H9 (cell line): ENCODE results near the gene CAVIN2. TPM values are rescaled to one million over a fixed set of nuclear protein-coding genes. Genes with fewer than 3 reads are reported as not detected.

Experiments
- DNase-seq: peaks from one replicate; pipeline ENCODE4 v3.0.0-alpha.2; 2017
- H2AFZ ChIP-seq: one replicate; pipeline ENCODE4 v1.6.1; 2013; ENCODE audit warnings: mild to moderate bottlenecking, low read length, control low read depth, moderate library complexity
- H2AK5ac ChIP-seq: 2 replicates; pipeline ENCODE4 v1.6.1; 2013; ENCODE audit warnings: low read length, control low read depth, mixed read lengths; ENCODE audit not compliant: insufficient read length
- H2BK120ac ChIP-seq: one replicate; pipeline ENCODE4 v1.6.1; 2013; ENCODE audit warnings: low read depth, mild to moderate bottlenecking, low read length, control low read depth, inconsistent platforms; ENCODE audit not compliant: poor library complexity, severe bottlenecking
- H2BK12ac ChIP-seq: 2 replicates; pipeline ENCODE4 v1.6.1; 2013; ENCODE audit warnings: low read length, control low read depth, mixed read lengths, low read depth; ENCODE audit not compliant: insufficient read length
- H2BK15ac ChIP-seq: 2 replicates; pipeline ENCODE4 v1.6.1; 2013; ENCODE audit warnings: low read depth, low read length, control low read depth
- H2BK20ac ChIP-seq: one replicate; pipeline ENCODE4 v1.6.1; 2013; ENCODE audit warnings: low read depth, mild to moderate bottlenecking, low read length, control low read depth, inconsistent platforms; ENCODE audit not compliant: poor library complexity, severe bottlenecking
- H2BK5ac ChIP-seq: 2 replicates; pipeline ENCODE4 v1.6.1; 2013; ENCODE audit warnings: low read length, control low read depth, mixed read lengths; ENCODE audit not compliant: insufficient read length
- H3K14ac ChIP-seq: 2 replicates; pipeline ENCODE4 v1.6.1; 2013; ENCODE audit warnings: low read length, control low read depth; ENCODE audit not compliant: insufficient read depth
- H3K18ac ChIP-seq: 2 replicates; pipeline ENCODE4 v1.6.1; 2013; ENCODE audit warnings: low read depth, mild to moderate bottlenecking, mixed read lengths, low read length, control low read depth; ENCODE audit not compliant: insufficient read length
- H3K23ac ChIP-seq: 2 replicates; pipeline ENCODE4 v1.6.1; 2013; ENCODE audit warnings: low read length, control low read depth, mixed read lengths, low read depth; ENCODE audit not compliant: insufficient read length
- H3K23me2 ChIP-seq: 2 replicates; pipeline ENCODE4 v1.6.1; 2013; ENCODE audit warnings: low read depth, mild to moderate bottlenecking, mixed read lengths, low read length, control low read depth; ENCODE audit not compliant: insufficient read length, poor library complexity, severe bottlenecking
- H3K27ac ChIP-seq: 2 replicates; pipeline ENCODE4 v1.5.1; 2013; ENCODE audit warnings: low read length, control low read depth, mixed read lengths, low read depth; ENCODE audit not compliant: insufficient read length
- H3K27me3 ChIP-seq: 2 replicates; pipeline ENCODE4 v1.6.1; 2013; ENCODE audit warnings: low read length, control low read depth, inconsistent platforms; ENCODE audit not compliant: insufficient read depth
- H3K4ac ChIP-seq: 2 replicates; pipeline ENCODE4 v1.6.1; 2013; ENCODE audit warnings: low read depth, mild to moderate bottlenecking, control low read depth, inconsistent platforms, low read length, moderate library complexity
- H3K4me1 ChIP-seq: 2 replicates; pipeline ENCODE4 v1.6.1; 2013; ENCODE audit warnings: low read length, control low read depth, inconsistent platforms; ENCODE audit not compliant: insufficient read depth
- H3K4me2 ChIP-seq: 2 replicates; pipeline ENCODE4 v1.6.1; 2013; ENCODE audit warnings: low read length, control low read depth, mixed read lengths; ENCODE audit not compliant: insufficient read length, insufficient read depth
- H3K56ac ChIP-seq: 2 replicates; pipeline ENCODE4 v1.6.1; 2013; ENCODE audit warnings: low read depth, mild to moderate bottlenecking, mixed read lengths, low read length, control low read depth; ENCODE audit not compliant: insufficient read length
- H3K79me1 ChIP-seq: 2 replicates; pipeline ENCODE4 v1.6.1; 2013; ENCODE audit warnings: low read depth, mild to moderate bottlenecking, moderate library complexity, low read length, control low read depth, inconsistent platforms; ENCODE audit not compliant: insufficient read depth, poor library complexity, severe bottlenecking
- H3K79me2 ChIP-seq: 2 replicates; pipeline ENCODE4 v1.6.1; 2013; ENCODE audit warnings: low read length, control low read depth, inconsistent platforms; ENCODE audit not compliant: insufficient read depth
- H3K9ac ChIP-seq: 2 replicates; pipeline ENCODE4 v1.6.1; 2013; ENCODE audit warnings: low read length, control low read depth, mixed read lengths; ENCODE audit not compliant: insufficient read length; ENCODE audit errors: extremely low read depth
- H3K9me3 ChIP-seq: one replicate; pipeline ENCODE4 v1.6.1; 2013; ENCODE audit warnings: low read depth, low read length, inconsistent platforms; ENCODE audit not compliant: control insufficient read depth
- H3T11ph ChIP-seq: one replicate; pipeline ENCODE4 v1.6.1; 2013; ENCODE audit warnings: mild to moderate bottlenecking, low read length, control low read depth, inconsistent platforms
- H4K20me1 ChIP-seq: one replicate; pipeline ENCODE4 v1.6.1; 2013; ENCODE audit not compliant: control insufficient read depth, insufficient read length, insufficient read depth
- H4K5ac ChIP-seq: 2 replicates; pipeline ENCODE4 v1.6.1; 2013; ENCODE audit warnings: low read depth, mild to moderate bottlenecking, mixed read lengths, low read length, control low read depth; ENCODE audit not compliant: insufficient read length
- H4K8ac ChIP-seq: replicated peaks from 2 replicates; pipeline ENCODE4 v1.6.1; 2013; ENCODE audit warnings: low read length, control low read depth, mixed read lengths, low read depth; ENCODE audit not compliant: insufficient read length
- H4K91ac ChIP-seq: 2 replicates; pipeline ENCODE4 v1.6.1; 2013; ENCODE audit warnings: low read depth, mild to moderate bottlenecking, moderate library complexity, mixed read lengths, low read length, control low read depth; ENCODE audit not compliant: insufficient read length
- H3K27ac Mint-ChIP-seq, 3 experiments: 2 replicates in 2 of 3; 3 replicates in 1 of 3; pipeline ENCODE4 v1.8.0; 2020 to 2021; ENCODE audit warnings: mixed read lengths in 3 of 3, mild to moderate bottlenecking in 1 of 3, moderate library complexity in 1 of 3
- H3K27me3 Mint-ChIP-seq: 2 replicates; pipeline ENCODE4 v1.8.0; 2021; ENCODE audit warnings: low read depth, mild to moderate bottlenecking, moderate library complexity, mixed read lengths
- H3K36me3 Mint-ChIP-seq, 3 experiments: 2 replicates in 2 of 3; 3 replicates in 1 of 3; pipeline ENCODE4 v1.8.0; 2020 to 2021; ENCODE audit warnings: low read depth in 3 of 3, mixed read lengths in 3 of 3; ENCODE audit not compliant: insufficient read depth in 1 of 3
- H3K4me1 Mint-ChIP-seq, 2 experiments: 2 replicates each; pipeline ENCODE4 v1.8.0; 2020; ENCODE audit warnings: mixed read lengths in 2 of 2
- H3K4me3 Mint-ChIP-seq, 2 experiments: 2 replicates in 1 of 2; 3 replicates in 1 of 2; pipeline ENCODE4 v1.8.0; 2020 to 2021; ENCODE audit warnings: mild to moderate bottlenecking in 2 of 2, mixed read lengths in 2 of 2, moderate library complexity in 1 of 2
- H3K9me3 Mint-ChIP-seq, 2 experiments: 2 replicates in 1 of 2; 3 replicates in 1 of 2; pipeline ENCODE4 v1.8.0; 2020; ENCODE audit warnings: mild to moderate bottlenecking in 2 of 2, mixed read lengths in 2 of 2, moderate library complexity in 1 of 2
- WGBS: extraction: QIAGEN DNeasy Blood & Tissue Kit; methylation state at CpG from one replicate; pipeline ENCODE4 v1.1.7; 2013; ENCODE audit warnings: missing lambda C conversion rate, low lambda C conversion rate, mixed read lengths; ENCODE audit not compliant: insufficient read length; ENCODE audit errors: extremely low coverage; 5-methylcytosine and 5-hydroxymethylcytosine counted together
- total RNA-seq: library from RNA; stranded (reverse); gene quantifications from 2 replicates; pipeline ENCODE4 v1.2.1, GENCODE V29; 2021
- TF ChIP-seq, protein P1 (sequence below): fragments of 200-600 bp; sonication (generic); conservative IDR thresholded peaks from 3 replicates; pipeline ENCODE4 v1.8.0; 2021; ENCODE audit warnings: antibody characterized with exemption, mild to moderate bottlenecking

The CAVIN2 gene
- total RNA-seq, 1 experiment from 2014 or later: not detected

DNA sequence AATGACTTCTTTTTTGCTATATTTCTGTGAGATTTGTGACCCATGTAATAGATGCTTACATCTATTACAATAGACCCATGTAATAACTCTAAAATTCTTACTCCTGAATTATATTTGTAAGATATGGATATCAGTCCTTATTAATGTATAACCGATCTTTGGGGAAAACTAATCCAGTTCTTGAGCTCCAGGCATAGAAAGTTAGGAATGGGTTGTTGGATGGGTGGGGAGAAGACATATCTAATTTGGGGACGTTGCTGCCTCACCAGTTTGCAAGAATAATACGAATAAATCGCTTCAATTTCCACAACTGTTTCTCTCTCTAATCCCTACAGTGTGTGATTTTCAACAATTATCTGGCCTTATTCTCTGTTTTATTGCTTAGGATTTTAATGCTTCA, 13.5 kb downstream of the CAVIN2 start:
- Histone ChIP-seq H3K79me2 (no peaks in the 10 kb centered on the region), H2BK15ac (no peak overlapping the region), H3K9me3 (no peaks in the 10 kb centered on the region), H2AK5ac (no peak overlapping the region), H3K79me1 (no peaks in the 10 kb centered on the region), H4K8ac (no peak overlapping the region), H3K23ac (no peak overlapping the region), H2BK12ac (no peak overlapping the region), H2BK5ac (no peak overlapping the region), H2BK120ac (no peak overlapping the region), H3K23me2 (no peaks in the 10 kb centered on the region), H2BK20ac (no peak overlapping the region), H3K4ac (no peak overlapping the region), H3K27me3 (no peaks in the 10 kb centered on the region), H3T11ph (no peak overlapping the region), H3K9ac (no peak overlapping the region), H3K4me1 (no peaks in the 10 kb centered on the region), H3K56ac (no peak overlapping the region), H4K91ac (no peak overlapping the region), H4K20me1 (no peaks in the 10 kb centered on the region), H3K4me2 (no peak overlapping the region), H3K14ac (no peak overlapping the region), H3K18ac (no peak overlapping the region), H4K5ac (no peak overlapping the region), H2AFZ (no peak overlapping the region), H3K27ac (no peak overlapping the region)
- Mint-ChIP-seq H3K27ac (no peak overlapping the region), H3K9me3 (0 out of 5 replicates have a peak, but pooled peaks cover 0 to 4% of the 10 kb centered on the region in 2 experiments), H3K27me3 (peaks cover 1% of the 10 kb centered on the region; the same call in 1 of the 2 replicates), H3K4me3 (no peak overlapping the region), H3K4me1 (peaks cover 27 to 37% of the 10 kb centered on the region in 2 experiments), H3K36me3 (no peaks in the 10 kb centered on the region)
- TF ChIP-seq, protein P1, sequence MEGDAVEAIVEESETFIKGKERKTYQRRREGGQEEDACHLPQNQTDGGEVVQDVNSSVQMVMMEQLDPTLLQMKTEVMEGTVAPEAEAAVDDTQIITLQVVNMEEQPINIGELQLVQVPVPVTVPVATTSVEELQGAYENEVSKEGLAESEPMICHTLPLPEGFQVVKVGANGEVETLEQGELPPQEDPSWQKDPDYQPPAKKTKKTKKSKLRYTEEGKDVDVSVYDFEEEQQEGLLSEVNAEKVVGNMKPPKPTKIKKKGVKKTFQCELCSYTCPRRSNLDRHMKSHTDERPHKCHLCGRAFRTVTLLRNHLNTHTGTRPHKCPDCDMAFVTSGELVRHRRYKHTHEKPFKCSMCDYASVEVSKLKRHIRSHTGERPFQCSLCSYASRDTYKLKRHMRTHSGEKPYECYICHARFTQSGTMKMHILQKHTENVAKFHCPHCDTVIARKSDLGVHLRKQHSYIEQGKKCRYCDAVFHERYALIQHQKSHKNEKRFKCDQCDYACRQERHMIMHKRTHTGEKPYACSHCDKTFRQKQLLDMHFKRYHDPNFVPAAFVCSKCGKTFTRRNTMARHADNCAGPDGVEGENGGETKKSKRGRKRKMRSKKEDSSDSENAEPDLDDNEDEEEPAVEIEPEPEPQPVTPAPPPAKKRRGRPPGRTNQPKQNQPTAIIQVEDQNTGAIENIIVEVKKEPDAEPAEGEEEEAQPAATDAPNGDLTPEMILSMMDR: no peak
- DNase-seq: no peak
- WGBS: no CpG with 5 or more reads among the region's 4 CpGs
